HCT116 (cell line): Measurements from ENCODE around the gene PTOV1. TPM values are rescaled to one million over a fixed set of nuclear protein-coding genes. Genes with fewer than 3 reads are reported as not detected.

Source experiments
- ATAC-seq: fragments of 200-7000 bp; cut with Tn5 transposase; 2 replicates; pipeline ENCODE4 v1.9.1; 2020; ENCODE audit warnings: mild to moderate bottlenecking, moderate library complexity
- BruUV-seq: library from RNA; stranded (reverse); fragments of 400-500 nt; replicated peaks from 2 replicates; lab custom pipeline; 2021; lab: Mats Ljungman, UMichigan
- CTCF ChIA-PET: fragments of 300-600 bp; sonication (Branson Sonifier 250); formaldehyde crosslinking; loops from one replicate; lab custom pipeline; 2021; ENCODE audit warnings: antibody characterized with exemption; lab: Charles Lee
- POLR2A ChIA-PET: fragments of 300-600, 350-600 bp; sonication (Branson Sonifier 250); formaldehyde crosslinking; loops from one replicate; lab custom pipeline; 2021; ENCODE audit warnings: antibody characterized with exemption; lab: Charles Lee
- RAD21 ChIA-PET, 2 experiments: fragments of 300-600 bp; sonication (Branson Sonifier 250); formaldehyde crosslinking; loops; one replicate each; lab custom pipeline; 2023; ENCODE audit warnings: low total read pairs in 2 of 2; ENCODE audit not compliant: uncharacterized antibody in 2 of 2, unreplicated experiment in 2 of 2, low non-redundant PET in 1 of 2; lab: Charles Lee
- DNase-seq: peaks from one replicate; pipeline ENCODE4 v3.0.0-alpha.2; 2010; ENCODE audit warnings: low read depth, low spot score
- H2AFZ ChIP-seq: fragments of 200-600 bp; shearing (Covaris generic), sonication (generic); 2 replicates; pipeline ENCODE4 v1.6.1; 2017; ENCODE audit warnings: low read depth, mixed run types, mixed read lengths, antibody characterized with exemption, low read length; ENCODE audit not compliant: poor library complexity, severe bottlenecking
- H3K27ac ChIP-seq: 2 replicates; pipeline ENCODE4 v1.5.1; 2012; ENCODE audit warnings: low read depth, low read length
- H3K27me3 ChIP-seq: fragments of 200-600 bp; sonication (generic); 2 replicates; pipeline ENCODE4 v1.6.1; 2016; ENCODE audit warnings: mixed run types, low read length, mixed read lengths; ENCODE audit not compliant: insufficient read depth
- H3K36me3 ChIP-seq, 2 experiments: fragments of 200-500 bp in 1 of 2; fragments of 200-600 bp in 1 of 2; sonication (Bioruptor generic) in 1 of 2; sonication (generic) in 1 of 2; 2 replicates each; pipeline versions ENCODE4 v1.5.1 to v1.6.1; 2014 to 2016; ENCODE audit warnings: low read length in 2 of 2, inconsistent platforms in 1 of 2, mixed read lengths in 1 of 2, mixed run types in 1 of 2; ENCODE audit not compliant: insufficient read depth in 2 of 2, control insufficient read depth in 1 of 2
- H3K4me1 ChIP-seq, 2 experiments: fragments of 200-600 bp in 1 of 2; sonication (generic) in 1 of 2; 2 replicates each; pipeline versions ENCODE4 v1.5.1 to v1.6.1; 2012 to 2017; ENCODE audit warnings: low read length in 2 of 2, inconsistent platforms in 1 of 2, mild to moderate bottlenecking in 1 of 2, mixed read lengths in 1 of 2, mixed run types in 1 of 2, moderate library complexity in 1 of 2; ENCODE audit not compliant: insufficient read depth in 2 of 2, control insufficient read depth in 1 of 2
- H3K4me2 ChIP-seq: fragments of 200-600 bp; sonication (generic); 2 replicates; pipeline ENCODE4 v1.6.1; 2017; ENCODE audit warnings: mixed run types, low read length, mixed read lengths
- H3K4me3 ChIP-seq, 2 experiments: fragments of 200-600 bp in 1 of 2; sonication (generic) in 1 of 2; replicated peaks in 1 of 2; 2 replicates each; pipeline ENCODE4 v1.5.1; 2011 to 2016; ENCODE audit warnings: low read length in 2 of 2, control low read depth in 1 of 2, low read depth in 1 of 2, mild to moderate bottlenecking in 1 of 2, mixed read lengths in 1 of 2, mixed run types in 1 of 2
- H3K79me2 ChIP-seq: fragments of 200-600 bp; sonication (generic); 2 replicates; pipeline ENCODE4 v1.6.1; 2017; ENCODE audit warnings: mild to moderate bottlenecking, mixed run types, low read length, moderate library complexity, mixed read lengths; ENCODE audit not compliant: insufficient read depth
- H3K9ac ChIP-seq: fragments of 200-600 bp; sonication (generic); 2 replicates; pipeline ENCODE4 v1.6.1; 2016; ENCODE audit warnings: low read length, mixed read lengths
- H3K9me2 ChIP-seq: fragments of 200-600 bp; sonication (generic), shearing (Covaris generic); 2 replicates; pipeline ENCODE4 v1.6.1; 2017; ENCODE audit warnings: mixed run types, mild to moderate bottlenecking, moderate library complexity; ENCODE audit not compliant: insufficient read depth
- H3K9me3 ChIP-seq, 2 experiments: fragments of 200-500 bp in 1 of 2; fragments of 200-600 bp in 1 of 2; sonication (Bioruptor generic) in 1 of 2; sonication (generic) in 1 of 2; 2 replicates each; pipeline ENCODE4 v1.6.1; 2014 to 2017; ENCODE audit warnings: low read length in 2 of 2, mixed read lengths in 2 of 2, inconsistent platforms in 1 of 2, low read depth in 1 of 2, mild to moderate bottlenecking in 1 of 2, mixed run types in 1 of 2, moderate library complexity in 1 of 2; ENCODE audit not compliant: control insufficient read depth in 1 of 2, insufficient read depth in 1 of 2
- H4K20me1 ChIP-seq: fragments of 200-600 bp; sonication (generic), shearing (Covaris generic); 2 replicates; pipeline ENCODE4 v1.6.1; 2017; ENCODE audit warnings: mixed run types, mild to moderate bottlenecking, moderate library complexity; ENCODE audit not compliant: insufficient read depth
- CBX3 ChIP-seq: IDR thresholded peaks from 2 replicates; pipeline ENCODE4 v1.6.1; 2012; ENCODE audit warnings: low read depth
- CEBPB ChIP-seq: IDR thresholded peaks from 2 replicates; pipeline ENCODE4 v1.6.1; 2012; ENCODE audit warnings: low read depth
- CTCF ChIP-seq, 3 experiments: fragments of 200-600 bp in 1 of 3; sonication (generic) in 1 of 3; IDR thresholded peaks in 2 of 3; conservative IDR thresholded peaks in 1 of 3; 2 replicates each; pipeline ENCODE4 v1.5.1; 2012 to 2017; ENCODE audit warnings: low read depth in 2 of 3, low read length in 2 of 3, antibody characterized with exemption in 1 of 3, borderline replicate concordance in 1 of 3, control low read depth in 1 of 3, mild to moderate bottlenecking in 1 of 3, mixed read lengths in 1 of 3, mixed run types in 1 of 3, moderate library complexity in 1 of 3; ENCODE audit not compliant: insufficient read depth in 1 of 3
- ELF1 ChIP-seq: IDR thresholded peaks from 2 replicates; pipeline ENCODE4 v1.6.1; 2012; ENCODE audit warnings: low read depth, borderline replicate concordance
- EZH2 ChIP-seq: fragments of 200-600 bp; sonication (generic); IDR thresholded peaks from 2 replicates; pipeline ENCODE4 v1.6.1; 2017; ENCODE audit warnings: antibody characterized with exemption, mixed run types
- EZH2phosphoT487 ChIP-seq: fragments of 200-600 bp; IDR thresholded peaks from 2 replicates; pipeline ENCODE4 v1.6.1; 2018; ENCODE audit warnings: antibody characterized with exemption, borderline replicate concordance
- FOSL1 ChIP-seq: IDR thresholded peaks from 2 replicates; pipeline ENCODE4 v1.6.1; 2012; ENCODE audit warnings: low read depth
- JUND ChIP-seq: IDR thresholded peaks from 2 replicates; pipeline ENCODE4 v1.6.1; 2012
- MAX ChIP-seq: IDR thresholded peaks from 2 replicates; pipeline ENCODE4 v1.6.1; 2012
- POLR2A ChIP-seq: IDR thresholded peaks from 2 replicates; pipeline ENCODE4 v1.7.0; 2011; ENCODE audit warnings: borderline replicate concordance; ENCODE audit not compliant: insufficient read depth, insufficient read length; ENCODE audit errors: extremely low read depth
- RAD21 ChIP-seq: IDR thresholded peaks from 2 replicates; pipeline ENCODE4 v1.6.1; 2012; ENCODE audit warnings: low read depth, mild to moderate bottlenecking
- SIN3A ChIP-seq: IDR thresholded peaks from 2 replicates; pipeline ENCODE4 v1.6.1; 2012; ENCODE audit warnings: low read depth
- SP1 ChIP-seq: IDR thresholded peaks from 2 replicates; pipeline ENCODE4 v1.6.1; 2012; ENCODE audit warnings: low read depth
- SRF ChIP-seq: IDR thresholded peaks from 2 replicates; pipeline ENCODE4 v1.6.1; 2012; ENCODE audit warnings: low read depth
- TCF7L2 ChIP-seq: IDR thresholded peaks from 2 replicates; pipeline ENCODE4 v1.7.0; 2011; ENCODE audit warnings: borderline replicate concordance, inconsistent platforms; ENCODE audit not compliant: insufficient read depth, insufficient read length; ENCODE audit errors: extremely low read depth
- YY1 ChIP-seq: IDR thresholded peaks from 2 replicates; pipeline ENCODE4 v1.6.1; 2011; ENCODE audit warnings: low read length, low read depth, moderate library complexity, mild to moderate bottlenecking; ENCODE audit not compliant: insufficient replicate concordance; ENCODE audit errors: extremely low read depth
- ZFX ChIP-seq: fragments of 450-650 bp; IDR thresholded peaks from 2 replicates; pipeline ENCODE4 v1.6.1; 2017
- ZNF274 ChIP-seq: fragments of 200-500 bp; sonication (Bioruptor generic); IDR thresholded peaks from 2 replicates; pipeline ENCODE4 v1.6.1; 2014; ENCODE audit warnings: mild to moderate bottlenecking, low read depth, low read length, inconsistent platforms
- intact Hi-C: fragments of 100-400 bp; cut with micrococcal nuclease; formaldehyde crosslinking; loops from 2 replicates; pipeline ENCODE4 v1.10.0; 2022
- total RNA-seq: library from RNA; stranded (reverse); gene quantifications from one replicate; pipeline ENCODE4 v1.2.1, GENCODE V29; 2021; ENCODE audit not compliant: unreplicated experiment
- TF ChIP-seq, protein P1 (sequence below): IDR thresholded peaks from 2 replicates; pipeline ENCODE4 v1.6.1; 2012
- TF ChIP-seq, protein P2 (sequence below): IDR thresholded peaks from 2 replicates; pipeline ENCODE4 v1.6.1; 2012; ENCODE audit warnings: low read depth

PTOV1 gene
- total RNA-seq, 1 experiment from 2014 or later = 236 TPM

DNA sequence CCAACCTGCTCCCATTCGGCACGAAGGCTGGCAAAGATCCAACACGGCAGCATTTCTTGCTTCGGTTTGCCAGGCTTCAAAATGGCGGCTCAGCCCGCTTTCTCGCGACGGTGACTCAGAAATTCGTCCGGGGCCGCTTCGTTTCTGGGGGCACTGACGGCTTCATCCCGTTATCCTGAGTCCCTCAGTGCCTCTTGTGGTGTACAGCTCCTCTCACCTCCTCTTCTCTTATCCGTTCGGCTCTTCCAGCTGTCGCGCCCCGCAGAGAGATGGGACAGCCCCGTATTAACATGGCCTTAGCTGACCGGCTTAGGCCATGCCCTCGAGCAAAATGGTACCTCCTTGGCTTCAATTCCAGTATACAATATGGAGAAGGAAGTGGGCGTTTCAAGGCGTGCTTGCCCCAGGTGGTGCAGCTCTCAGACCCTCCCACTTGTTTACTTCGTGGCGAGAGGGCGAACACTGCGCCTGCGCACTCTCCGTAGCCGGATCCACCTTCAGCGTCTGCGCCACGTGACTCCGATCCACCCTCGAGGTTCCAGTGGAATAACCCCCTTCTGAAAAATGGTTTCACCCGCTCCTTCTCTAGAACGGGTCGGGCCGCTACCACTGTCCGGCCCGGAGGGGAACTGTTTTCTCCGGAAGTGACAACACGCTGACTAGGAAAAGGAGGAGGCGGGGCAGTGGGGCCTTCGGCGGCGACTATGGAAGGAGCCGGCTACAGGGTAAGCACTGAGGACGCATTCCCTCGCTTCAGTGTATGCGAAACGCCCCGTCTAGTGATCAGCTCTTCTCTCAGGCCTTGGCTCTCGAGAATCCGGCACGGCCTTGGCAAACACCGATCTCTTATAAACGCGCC, 26.3 kb downstream of the PTOV1 start, which contains the start of the genes AKT1S1 and TBC1D17:
Gene AKT1S1, minus strand, starts transcription at position 336 of the 859 bp plus-strand sequence. CDS start 4,060 bp downstream, outside the sequence.
Gene TBC1D17, plus strand, starts transcription at position 683 of the 859 bp plus-strand sequence. Its CDS starts 22 bp downstream, at position 705.
- no peaks in the 10 kb centered on the region for H3K9me2 ChIP-seq
- H3K4me2 ChIP-seq = peak within 1 kb of the TSS; percentile 99
- peaks cover 32% of the 10 kb centered on the region for H3K79me2 ChIP-seq
- H3K27ac ChIP-seq = peak within 1 kb of the TSS; percentile 98
- peak within 1 kb of the TSS; percentile 93 for H3K9ac ChIP-seq
- peaks cover 2 to 8% of the 10 kb centered on the region in 2 experiments; a peak in 2 of 4 replicates for H3K36me3 ChIP-seq
- H3K4me1 ChIP-seq = peaks cover 11 to 28% of the 10 kb centered on the region in 2 experiments
- peak within 1 kb of the TSS; percentile 76 for H2AFZ ChIP-seq
- peak; percentile 73 for ATAC-seq
- no peaks in the 10 kb centered on the region for H3K27me3 ChIP-seq
- peak; percentile 100 for DNase-seq
- RAD21 ChIA-PET = no interaction called here
- intact Hi-C loops = loop anchor here (1.0 kb wide), 1 partner anchor 8 kb away; no protein-coding TSS in a partner anchor
- no peaks in the 10 kb centered on the region for H3K9me3 ChIP-seq
- BruUV-seq = no TSS peak
- peak within 1 kb of the TSS; percentile 79 to 89 for H3K4me3 ChIP-seq
- POLR2A ChIA-PET = interaction anchor here (0.8 to 2.1 kb wide), 7 partner anchors 8 to 159 kb away, joined by 3 to 6 read pairs (median 4); no protein-coding TSS in a partner anchor
- H4K20me1 ChIP-seq = no peaks in the 10 kb centered on the region
- CTCF ChIA-PET = no interaction called here
- no peak for TF ChIP-seq SIN3A
- TF ChIP-seq CTCF (IDR thresholded peaks at IDR 0.05 in 2 of 3, conservative IDR thresholded peaks at IDR 0.05 in 1 of 3; ENCODE audit: borderline replicate concordance in 1 of 3, insufficient read depth in 1 of 3, low read depth in 2 of 3, low read length in 2 of 3) = no peak
- no peak for TF ChIP-seq EZH2phosphoT487
- TF ChIP-seq, protein P1, sequence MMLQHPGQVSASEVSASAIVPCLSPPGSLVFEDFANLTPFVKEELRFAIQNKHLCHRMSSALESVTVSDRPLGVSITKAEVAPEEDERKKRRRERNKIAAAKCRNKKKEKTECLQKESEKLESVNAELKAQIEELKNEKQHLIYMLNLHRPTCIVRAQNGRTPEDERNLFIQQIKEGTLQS = no peak
- TF ChIP-seq ELF1 = no peak
- TF ChIP-seq TCF7L2 = peak; percentile 54
- no peak for TF ChIP-seq FOSL1
- peak; percentile 81 for TF ChIP-seq ZFX
- no peak for TF ChIP-seq EZH2
- TF ChIP-seq JUND = no peak
- TF ChIP-seq YY1 = peak; percentile 94
- no peak for TF ChIP-seq CEBPB
- TF ChIP-seq, protein P2, sequence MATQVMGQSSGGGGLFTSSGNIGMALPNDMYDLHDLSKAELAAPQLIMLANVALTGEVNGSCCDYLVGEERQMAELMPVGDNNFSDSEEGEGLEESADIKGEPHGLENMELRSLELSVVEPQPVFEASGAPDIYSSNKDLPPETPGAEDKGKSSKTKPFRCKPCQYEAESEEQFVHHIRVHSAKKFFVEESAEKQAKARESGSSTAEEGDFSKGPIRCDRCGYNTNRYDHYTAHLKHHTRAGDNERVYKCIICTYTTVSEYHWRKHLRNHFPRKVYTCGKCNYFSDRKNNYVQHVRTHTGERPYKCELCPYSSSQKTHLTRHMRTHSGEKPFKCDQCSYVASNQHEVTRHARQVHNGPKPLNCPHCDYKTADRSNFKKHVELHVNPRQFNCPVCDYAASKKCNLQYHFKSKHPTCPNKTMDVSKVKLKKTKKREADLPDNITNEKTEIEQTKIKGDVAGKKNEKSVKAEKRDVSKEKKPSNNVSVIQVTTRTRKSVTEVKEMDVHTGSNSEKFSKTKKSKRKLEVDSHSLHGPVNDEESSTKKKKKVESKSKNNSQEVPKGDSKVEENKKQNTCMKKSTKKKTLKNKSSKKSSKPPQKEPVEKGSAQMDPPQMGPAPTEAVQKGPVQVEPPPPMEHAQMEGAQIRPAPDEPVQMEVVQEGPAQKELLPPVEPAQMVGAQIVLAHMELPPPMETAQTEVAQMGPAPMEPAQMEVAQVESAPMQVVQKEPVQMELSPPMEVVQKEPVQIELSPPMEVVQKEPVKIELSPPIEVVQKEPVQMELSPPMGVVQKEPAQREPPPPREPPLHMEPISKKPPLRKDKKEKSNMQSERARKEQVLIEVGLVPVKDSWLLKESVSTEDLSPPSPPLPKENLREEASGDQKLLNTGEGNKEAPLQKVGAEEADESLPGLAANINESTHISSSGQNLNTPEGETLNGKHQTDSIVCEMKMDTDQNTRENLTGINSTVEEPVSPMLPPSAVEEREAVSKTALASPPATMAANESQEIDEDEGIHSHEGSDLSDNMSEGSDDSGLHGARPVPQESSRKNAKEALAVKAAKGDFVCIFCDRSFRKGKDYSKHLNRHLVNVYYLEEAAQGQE = no peak
- no peak for TF ChIP-seq ZNF274
- no peak for TF ChIP-seq RAD21
- no peak for TF ChIP-seq CBX3
- TF ChIP-seq SP1 = no peak
- no peak for TF ChIP-seq SRF
- peak; percentile 26 for TF ChIP-seq POLR2A
- TF ChIP-seq MAX = no peak
